Heart left ventricle (tissue), 16 donors: Measurements from ENCODE around the gene RPL27. TPM values are rescaled to one million over a fixed set of nuclear protein-coding genes. Genes with fewer than 3 reads are reported as not detected.

Experiments used
- ATAC-seq, 4 donors: fragments of 200-7000 bp; cut with Tn5 transposase; one replicate each; pipeline ENCODE4 v1.9.1; 2020 to 2022; ENCODE audit warnings: moderate library complexity in 4 of 4, mild to moderate bottlenecking in 3 of 4, moderate number of reproducible peaks in 1 of 4
- DNase-seq, 5 donors: peaks; one replicate each; pipeline ENCODE4 v3.0.0-alpha.2; 2020
- H3K27ac ChIP-seq, 12 donors: fragments of 200-600 bp; sonication (generic) in 4 of 12; one replicate each; pipeline versions ENCODE4 v1.5.0 to v1.8.0; 2016 to 2022; ENCODE audit warnings: mild to moderate bottlenecking in 2 of 12
- H3K27me3 ChIP-seq, 9 donors: fragments of 200-600 bp; sonication (generic) in 2 of 9; one replicate each; pipeline versions ENCODE4 v1.5.1 to v1.8.0; 2016 to 2022; ENCODE audit warnings: mild to moderate bottlenecking in 3 of 9
- H3K36me3 ChIP-seq, 9 donors: fragments of 200-600 bp; sonication (generic) in 2 of 9; one replicate each; pipeline versions ENCODE4 v1.5.0 to v1.8.0; 2018 to 2022; ENCODE audit warnings: mild to moderate bottlenecking in 2 of 9
- H3K4me1 ChIP-seq, 12 donors: fragments of 200-600 bp; sonication (generic) in 4 of 12; one replicate each; pipeline versions ENCODE4 v1.5.0 to v1.8.0; 2016 to 2022; ENCODE audit warnings: mild to moderate bottlenecking in 3 of 12
- H3K4me3 ChIP-seq, 12 donors: fragments of 200-600 bp; sonication (generic) in 4 of 12; one replicate each; pipeline versions ENCODE4 v1.5.0 to v1.8.0; 2017 to 2022; ENCODE audit warnings: mild to moderate bottlenecking in 9 of 12, moderate library complexity in 4 of 12
- H3K9me3 ChIP-seq, 12 donors: fragments of 200-600 bp; sonication (generic) in 4 of 12; one replicate each; pipeline versions ENCODE4 v1.5.0 to v1.8.0; 2016 to 2022; ENCODE audit warnings: mild to moderate bottlenecking in 1 of 12
- CTCF ChIP-seq, 12 donors: fragments of 200-600 bp; sonication (generic) in 4 of 12; IDR thresholded peaks; one replicate each; pipeline versions ENCODE4 v1.5.0 to v1.8.0; 2018 to 2022; ENCODE audit warnings: antibody characterized with exemption in 12 of 12, mild to moderate bottlenecking in 5 of 12
- POLR2A ChIP-seq, 2 donors: fragments of 450-650 bp; IDR thresholded peaks; one replicate each; pipeline ENCODE4 v1.6.1; 2017; ENCODE audit warnings: antibody characterized with exemption in 2 of 2, mild to moderate bottlenecking in 2 of 2, moderate library complexity in 2 of 2
- WGBS, 4 donors: extraction: QIAGEN DNeasy Blood & Tissue Kit in 2 of 4; methylation state at CpG; one replicate each; pipeline versions ENCODE4 v1.1.5 to v1.1.7; 2013 to 2018; 5-methylcytosine and 5-hydroxymethylcytosine counted together
- intact Hi-C, 10 donors: fragments of 100-400 bp; cut with DNase I; formaldehyde crosslinking; loops; one replicate each; pipeline versions ENCODE4 v1.11.1 to v1.14.2; 2022
- polyA plus RNA-seq, 2 donors: library from polyadenylated mRNA; stranded (reverse); fragments of 200-250 nt; gene quantifications; one replicate each; pipeline ENCODE4 v1.2.3, GENCODE V29; 2013
- total RNA-seq, 9 donors: library from RNA; depleted of rRNA in 2 of 9; stranded (reverse); fragments of >200 nt in 2 of 9; fragmentation: NEBNext Ultra II Directional in 3 of 9; extraction: Animal tissue kit (Norgen Biotek cat#: 25700) in 3 of 9; gene quantifications; one replicate each; pipeline versions ENCODE4 v1.1.0 to v1.2.4, GENCODE V29; 2016 to 2023
- donor health status: ischemic (EF 13 %, LVEDD 7.1; RV severe dilation, severe dysfunction).
- donor health status: healthy with polysubstance abuse.
- donor health status: DM: no; HTN: yes; CAD: no.
- donor health status: DM: no; HTN: no; CAD: no.
- donor health status: ischemic (EF 25% LVEDD 6.9; RV normal size, moderate dysfunction).
- donor health status: ischemic (EF 25% LVEDD 5.7; RV mildly dilated, moderate dysfunction).
- donor health status: healthy.
- donor health status: DM: yes; HTN: yes; CAD: no.
- donor health status: ischemic (EF 35%, LVEDD 5.7; RV mildly dilated, moderate dysfunction).
- donor health status: nonischemic (EF 11% LVEDD 7.7; RV severe dilation, severe dysfunction).
- donor health status: DM: yes; HTN: yes; CAD: no.
- donor health status: PGD.
- donor health status: ischemic (EF 29% LVEDD 5.4; RV normal size, mild dysfunction).
- donor health status: nonischemic (EF 23%, LVEDD 6.1; RV moderate dilation, normal function).

Gene RPL27
- total and polyA plus RNA-seq, 11 donors: 477 to 2,590 (median 687) TPM

- Histone ChIP-seq H3K36me3 (peaks cover 0 to 23% (median 5%) of the 10 kb centered on the region in 9 donors), H3K9me3 (no peaks in the 10 kb centered on the region), H3K27ac (peak overlapping the region in 11 of 12 donors; percentile 83 to 93 (median 89)), H3K4me1 (peaks cover 0 to 42% (median 25%) of the 10 kb centered on the region in 12 donors), H3K27me3 (no peaks in the 10 kb centered on the region), H3K4me3 (peak overlapping the region; percentile 63 to 100 (median 92))
- 0 to 1% (median 1%) methylated on average over 32 to 67 of the region's 67 CpGs for WGBS, 4 donors
- ATAC-seq (peak in 3 of 4 donors; percentile 25 to 55 (median 54)), DNase-seq (peak; percentile 25 to 68 (median 58))
- TF ChIP-seq POLR2A (IDR thresholded peaks at IDR 0.05) (no peak), CTCF (IDR thresholded peaks at IDR 0.05) (no peak)
- intact Hi-C loops: loop anchor here in 2 of 10 donors (1.0 kb wide), 2 partner anchors 17 kb away; partner anchors contain the start of genes RPL27 (in 2 of the 2) and AARSD1 (in 1 of the 2)
Observed at GRCh38 chr17:42980766-42981397, 17.3 kb upstream of the RPL27 start.

- TF ChIP-seq POLR2A (IDR thresholded peaks at IDR 0.05) (no peak), CTCF (IDR thresholded peaks at IDR 0.05) (no peak)
- intact Hi-C loops: no loop called here
- H3K27me3 ChIP-seq: no peaks in the 10 kb centered on the region
- no peaks in the 10 kb centered on the region for H3K9me3 ChIP-seq
- DNase-seq: no peak
- H3K36me3 ChIP-seq: peaks cover under 1 to 37% (median 14%) of the 10 kb centered on the region in 9 donors
- no peak for ATAC-seq
- peaks cover 0 to 52% (median 25%) of the 10 kb centered on the region in 12 donors for H3K4me1 ChIP-seq
- peak overlapping the region in 2 of 12 donors; percentile 85 to 99 for H3K4me3 ChIP-seq
- H3K27ac ChIP-seq: no peak overlapping the region
Observed at GRCh38 chr17:42982266-42982665, 16.0 kb upstream of the RPL27 start.

GRCh38 chr17:42985225-42985624 lies 13.0 kb upstream of the RPL27 start:
- Histone ChIP-seq H3K36me3 (peaks cover 4 to 67% (median 44%) of the 10 kb centered on the region in 9 donors), H3K9me3 (no peaks in the 10 kb centered on the region), H3K4me1 (peaks cover 0 to 42% (median 13%) of the 10 kb centered on the region in 12 donors), H3K4me3 (peak overlapping the region in 1 of 12 donors; percentile 35), H3K27me3 (no peaks in the 10 kb centered on the region), H3K27ac (peak overlapping the region in 2 of 12 donors; percentile 22 to 86)
- intact Hi-C loops: no loop called here
- WGBS, 4 donors: 0 to 71% (median 66%) methylated on average over 1 of the region's 1 CpG
- DNase-seq (no peak), ATAC-seq (peak in 1 of 4 donors; percentile 29)
- no peak for TF ChIP-seq CTCF (IDR thresholded peaks at IDR 0.05)

GRCh38 chr17:42989141-42989540 lies 9.1 kb upstream of the RPL27 start:
- no peak for ATAC-seq
- Histone ChIP-seq H3K4me3 (no peak overlapping the region), H3K27me3 (no peaks in the 10 kb centered on the region), H3K36me3 (peaks cover 4 to 99% (median 72%) of the 10 kb centered on the region in 9 donors), H3K27ac (no peak overlapping the region), H3K9me3 (no peaks in the 10 kb centered on the region), H3K4me1 (peaks cover 0 to 22% (median 0%) of the 10 kb centered on the region in 12 donors)
- 93 to 96% (median 95%) methylated on average over 5 of the region's 5 CpGs for WGBS, 4 donors
- intact Hi-C loops: no loop called here
- TF ChIP-seq POLR2A (IDR thresholded peaks at IDR 0.05) (no peak), CTCF (IDR thresholded peaks at IDR 0.05) (no peak)
- DNase-seq: no peak
